ENCODE measurements around the gene KCNJ6.

The KCNJ6 gene

GRCh38 chr21:37784591-37785318 is 131.5 kb downstream of the KCNJ6 start:
- no peak for ATAC-seq
- no peak for TF ChIP-seq CSRNP3 (CRISPR knock-in tag; IDR thresholded peaks at IDR 0.05)
- no peak for TF ChIP-seq TCF4 (CRISPR knock-in tag; IDR thresholded peaks at IDR 0.05; ENCODE audit: borderline replicate concordance)
- TF ChIP-seq TSHZ2 (CRISPR knock-in tag; IDR thresholded peaks at IDR 0.05), result no peak

GRCh38 chr21:37783016-37783415 is 133.2 kb downstream of the KCNJ6 start:
- TF ChIP-seq OSR1 (CRISPR knock-in tag; IDR thresholded peaks at IDR 0.05), result no peak
- no peak for TF ChIP-seq ZNF565 (CRISPR knock-in tag; conservative IDR thresholded peaks at IDR 0.05; ENCODE audit: low read depth)
- no peak for TF ChIP-seq CSRNP3 (CRISPR knock-in tag; IDR thresholded peaks at IDR 0.05)
- TF ChIP-seq ZFP30 (CRISPR knock-in tag; IDR thresholded peaks at IDR 0.05), result no peak
- no peak for TF ChIP-seq BACH2 (CRISPR knock-in tag; IDR thresholded peaks at IDR 0.05; ENCODE audit: borderline replicate concordance)
- no peak for TF ChIP-seq TSHZ2 (CRISPR knock-in tag; IDR thresholded peaks at IDR 0.05)
- TF ChIP-seq RARB (CRISPR knock-in tag; IDR thresholded peaks at IDR 0.05), result no peak
- TF ChIP-seq ESRRG (CRISPR knock-in tag; IDR thresholded peaks at IDR 0.05), result no peak
- TF ChIP-seq ARNTL (CRISPR knock-in tag; IDR thresholded peaks at IDR 0.05; ENCODE audit: borderline replicate concordance, low read depth), result no peak
- no peak for TF ChIP-seq CREB5 (CRISPR knock-in tag; IDR thresholded peaks at IDR 0.05; ENCODE audit: low read depth)
- ATAC-seq, result no peak

- no peak for ATAC-seq
- TF ChIP-seq ZFP30 (CRISPR knock-in tag; IDR thresholded peaks at IDR 0.05) (no peak), OSR1 (CRISPR knock-in tag; IDR thresholded peaks at IDR 0.05) (no peak), PPARA (CRISPR knock-in tag; IDR thresholded peaks at IDR 0.05; ENCODE audit: borderline replicate concordance) (no peak), RARB (CRISPR knock-in tag; IDR thresholded peaks at IDR 0.05) (no peak), ISL1 (CRISPR knock-in tag; IDR thresholded peaks at IDR 0.05) (no peak), CREB5 (CRISPR knock-in tag; IDR thresholded peaks at IDR 0.05; ENCODE audit: low read depth) (no peak), POU6F1 (CRISPR knock-in tag; IDR thresholded peaks at IDR 0.05; ENCODE audit: borderline replicate concordance, low read depth) (no peak), PATZ1 (CRISPR knock-in tag; IDR thresholded peaks at IDR 0.05; ENCODE audit: borderline replicate concordance) (no peak), ZNF8 (CRISPR knock-in tag; IDR thresholded peaks at IDR 0.05) (no peak)
These were observed 135.0 kb downstream of the KCNJ6 start for GRCh38 chr21:37780991-37781983.

Measured in SK-N-SH treated with all-trans-retinoic acid at 6 μM for 48 hours (cell line).